Endodermal cell (in vitro differentiated cells): ENCODE measurements around the gene CBFA2T3. TPM values are rescaled to one million over a fixed set of nuclear protein-coding genes. Genes with fewer than 3 reads are reported as not detected.
A peak's percentile ranks its signal among the peaks of the same experiment; 100 is the strongest.

Experiments used
- DNase-seq: peaks from one replicate; pipeline ENCODE4 v3.0.0-alpha.2; 2017
- H3K27ac ChIP-seq: 2 replicates; pipeline ENCODE4 v1.5.1; 2013; ENCODE audit warnings: mild to moderate bottlenecking, low read depth, low read length, moderate library complexity
- H3K27me3 ChIP-seq: 2 replicates; pipeline ENCODE4 v1.6.1; 2013; ENCODE audit warnings: mild to moderate bottlenecking, low read length, moderate library complexity; ENCODE audit not compliant: insufficient read depth, control insufficient read depth, poor library complexity, severe bottlenecking
- H3K36me3 ChIP-seq: 2 replicates; pipeline ENCODE4 v1.7.0; 2013; ENCODE audit warnings: mild to moderate bottlenecking, low read length, moderate library complexity; ENCODE audit not compliant: control insufficient read depth, insufficient read depth
- H3K4me1 ChIP-seq: one replicate; pipeline ENCODE4 v1.7.0; 2013; ENCODE audit warnings: low read length; ENCODE audit not compliant: control insufficient read depth, insufficient read depth
- H3K4me3 ChIP-seq: 2 replicates; pipeline ENCODE4 v1.5.1; 2013; ENCODE audit warnings: mild to moderate bottlenecking, low read length, moderate library complexity
- H3K9ac ChIP-seq: 2 replicates; pipeline ENCODE4 v1.6.1; 2013; ENCODE audit warnings: mild to moderate bottlenecking, low read length, moderate library complexity; ENCODE audit not compliant: poor library complexity, severe bottlenecking; ENCODE audit errors: extremely low read depth
- H3K9me3 ChIP-seq: 2 replicates; pipeline ENCODE4 v1.6.1; 2013; ENCODE audit warnings: mild to moderate bottlenecking, low read length, moderate library complexity; ENCODE audit not compliant: control insufficient read depth
- H3K27ac Mint-ChIP-seq: 2 replicates; pipeline ENCODE4 v1.8.0; 2020; ENCODE audit warnings: mixed read lengths
- H3K27me3 Mint-ChIP-seq: 2 replicates; pipeline ENCODE4 v1.8.0; 2021; ENCODE audit warnings: mild to moderate bottlenecking, mixed read lengths; ENCODE audit not compliant: insufficient read depth
- H3K36me3 Mint-ChIP-seq: 2 replicates; pipeline ENCODE4 v1.8.0; 2020; ENCODE audit warnings: low read depth, mixed read lengths
- H3K4me1 Mint-ChIP-seq: 2 replicates; pipeline ENCODE4 v1.8.0; 2020; ENCODE audit warnings: mixed read lengths
- H3K4me3 Mint-ChIP-seq: 2 replicates; pipeline ENCODE4 v1.8.0; 2020; ENCODE audit warnings: mild to moderate bottlenecking, moderate library complexity, mixed read lengths
- H3K9me3 Mint-ChIP-seq: 2 replicates; pipeline ENCODE4 v1.8.0; 2020; ENCODE audit warnings: mild to moderate bottlenecking, mixed read lengths
- CTCF ChIP-seq: fragments of 200-600 bp; sonication (generic); conservative IDR thresholded peaks from 2 replicates; pipeline ENCODE4 v1.5.0; 2021; ENCODE audit warnings: antibody characterized with exemption, mild to moderate bottlenecking
- WGBS, 2 experiments: methylation state at CpG; one replicate each; pipeline versions ENCODE4 v1.1.5 to v1.1.7; 2013; ENCODE audit warnings: missing lambda C conversion rate in 2 of 2, mixed read lengths in 1 of 2; ENCODE audit not compliant: insufficient coverage in 1 of 2, insufficient read length in 1 of 2; 5-methylcytosine and 5-hydroxymethylcytosine counted together
- total RNA-seq, 2 donors: library from RNA; stranded (reverse); fragmentation: NEBNext Ultra II Directional in 1 of 2; extraction: Animal tissue kit (Norgen Biotek cat#: 25700) in 1 of 2; gene quantifications; 2 replicates in 1 of 2; 3 replicates in 1 of 2; pipeline ENCODE4 v1.2.1, GENCODE V29; 2021

Gene CBFA2T3
- total RNA-seq, 2 donors from 2014 or later, result 1.0 to 3.1 TPM

DNA sequence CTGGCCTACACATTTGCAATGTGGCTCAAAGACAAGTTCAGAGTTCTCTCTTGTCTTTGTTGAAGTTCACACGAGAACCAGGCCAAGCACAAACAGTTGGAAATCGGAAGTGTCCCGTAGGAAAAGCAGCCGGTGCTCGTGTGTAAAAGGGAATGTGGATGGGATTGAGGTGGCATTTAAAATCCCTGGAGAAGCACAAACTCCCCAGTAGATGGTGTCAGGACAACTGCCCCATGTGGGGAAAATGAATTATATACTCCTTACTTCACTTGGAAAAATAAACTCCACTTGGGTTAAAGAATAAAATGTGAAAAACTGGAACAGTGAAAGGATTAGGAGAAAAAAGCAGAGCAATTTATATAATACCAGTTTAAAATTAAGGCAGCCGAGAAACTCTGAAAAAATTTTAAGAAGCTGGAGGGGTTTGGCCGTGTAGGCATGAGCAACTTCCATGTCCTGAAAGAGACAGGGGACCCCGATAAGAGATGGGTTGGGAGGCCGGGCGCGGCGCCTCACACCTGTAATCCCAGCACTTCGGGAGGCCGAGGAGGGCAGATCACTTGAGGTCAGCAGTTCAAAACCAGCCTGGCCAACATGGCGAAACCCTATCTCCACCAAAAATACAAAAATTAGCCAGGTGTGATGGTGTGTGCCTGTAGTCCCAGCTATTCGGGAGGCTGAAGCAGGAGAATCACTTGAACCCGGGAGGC lies 28.1 kb downstream of the CBFA2T3 start:
- WGBS, 2 experiments, result 80 to 92% methylated on average over 15 to 17 of the region's 17 CpGs
- DNase-seq, result no peak
- no peak overlapping the region for H3K4me3 Mint-ChIP-seq

GRCh38 chr16:88945473-88945872 lies 31.5 kb downstream of the CBFA2T3 start:
- Histone ChIP-seq H3K4me1 (no peaks in the 10 kb centered on the region), H3K27ac (no peak overlapping the region), H3K27me3 (peaks cover 18% of the 10 kb centered on the region), H3K4me3 (no peak overlapping the region), H3K9me3 (no peaks in the 10 kb centered on the region), H3K9ac (no peak overlapping the region), H3K36me3 (no peaks in the 10 kb centered on the region)
- no peak for DNase-seq
- peaks cover 23% of the 10 kb centered on the region for H3K27me3 Mint-ChIP-seq
- H3K9me3 Mint-ChIP-seq, result no peaks in the 10 kb centered on the region
- no peak for TF ChIP-seq CTCF
- no peaks in the 10 kb centered on the region for H3K36me3 Mint-ChIP-seq
- H3K4me1 Mint-ChIP-seq, result no peaks in the 10 kb centered on the region
- H3K4me3 Mint-ChIP-seq, result no peak overlapping the region
- 84 to 86% methylated on average over 10 of the region's 10 CpGs for WGBS, 2 experiments
- no peak overlapping the region for H3K27ac Mint-ChIP-seq

More for the DNA sequence above, 28.1 kb downstream of the CBFA2T3 start:
- no peaks in the 10 kb centered on the region for H3K36me3 ChIP-seq
- no peak overlapping the region for H3K4me3 ChIP-seq
- TF ChIP-seq CTCF, result peak; percentile 53
- Mint-ChIP-seq H3K9me3 (no peaks in the 10 kb centered on the region), H3K27ac (no peak overlapping the region), H3K27me3 (peaks cover 9% of the 10 kb centered on the region), H3K4me1 (no peaks in the 10 kb centered on the region), H3K36me3 (no peaks in the 10 kb centered on the region)
- H3K9me3 ChIP-seq, result no peaks in the 10 kb centered on the region
- no peaks in the 10 kb centered on the region for H3K4me1 ChIP-seq
- no peak overlapping the region for H3K27ac ChIP-seq
- no peak overlapping the region for H3K9ac ChIP-seq
- H3K27me3 ChIP-seq, result no peaks in the 10 kb centered on the region

GRCh38 chr16:88943741-88944140 lies 33.3 kb downstream of the CBFA2T3 start:
- Mint-ChIP-seq H3K9me3 (no peaks in the 10 kb centered on the region), H3K4me3 (no peak overlapping the region), H3K4me1 (no peaks in the 10 kb centered on the region), H3K27ac (no peak overlapping the region), H3K36me3 (no peaks in the 10 kb centered on the region), H3K27me3 (peaks cover 39% of the 10 kb centered on the region)
- no peak overlapping the region for H3K27ac ChIP-seq
- no peak overlapping the region for H3K9ac ChIP-seq
- TF ChIP-seq CTCF, result no peak
- no peaks in the 10 kb centered on the region for H3K4me1 ChIP-seq
- WGBS, 2 experiments, result 83 to 90% methylated on average over 18 to 20 of the region's 20 CpGs
- H3K36me3 ChIP-seq, result no peaks in the 10 kb centered on the region
- no peak overlapping the region for H3K4me3 ChIP-seq
- H3K27me3 ChIP-seq, result peaks cover 35% of the 10 kb centered on the region
- no peaks in the 10 kb centered on the region for H3K9me3 ChIP-seq
- DNase-seq, result no peak
